ENCODE data around the gene HOXA10. TPM values are rescaled to one million over a fixed set of nuclear protein-coding genes. Genes with fewer than 3 reads are reported as not detected.

The HOXA10 gene
- total RNA-seq, 1 experiment from 2014 or later, result not detected

GRCh38 chr7:27146491-27147198 is 27.5 kb downstream of the HOXA10 start:
- no peak for TF ChIP-seq CTCF (conservative IDR thresholded peaks at IDR 0.05)
- TF ChIP-seq EZH2 (IDR thresholded peaks at IDR 0.05; ENCODE audit: low read depth), result no peak
- no peaks in the 10 kb centered on the region for H3K9me2 ChIP-seq (ENCODE audit: insufficient read depth)
- no peaks in the 10 kb centered on the region for H3K27me3 ChIP-seq (ENCODE audit: insufficient read depth, low read depth)
- H3K27ac ChIP-seq, result no peak overlapping the region
- no peaks in the 10 kb centered on the region for H3K9me3 ChIP-seq (ENCODE audit: insufficient read depth, low read depth)
- no peak overlapping the region for H3K4me2 ChIP-seq
- no peak overlapping the region for H3K4me3 ChIP-seq
- H2AFZ ChIP-seq, result no peak overlapping the region
- H3K79me2 ChIP-seq (ENCODE audit: low read depth), result no peaks in the 10 kb centered on the region
- ChIA-PET POLR2A (ENCODE audit: unreplicated experiment) (no interaction called here), CTCF (no interaction called here)
- H3K4me1 ChIP-seq (replicated peaks; ENCODE audit: insufficient read depth), result 0 out of 2 replicates have a peak, but pooled peaks cover 11% of the 10 kb centered on the region
- 0 out of 2 replicates have a peak, but pooled peaks cover 4% of the 10 kb centered on the region for H3F3A ChIP-seq (ENCODE audit: insufficient read depth, low read depth)
- no peaks in the 10 kb centered on the region for H4K20me1 ChIP-seq (ENCODE audit: insufficient read depth)
- BruUV-seq (replicated peaks), result no TSS peak
- H3K36me3 ChIP-seq (ENCODE audit: low read depth), result no peaks in the 10 kb centered on the region
- DNase-seq, result no peak
- intact Hi-C loops (cut with micrococcal nuclease; ENCODE audit: unreplicated experiment), result no loop called here

- ChIA-PET CTCF (no interaction called here), POLR2A (ENCODE audit: unreplicated experiment) (no interaction called here)
- H3K4me1 ChIP-seq (replicated peaks; ENCODE audit: insufficient read depth), result 0 out of 2 replicates have a peak, but pooled peaks cover 11% of the 10 kb centered on the region
- H3K79me2 ChIP-seq (ENCODE audit: low read depth), result no peaks in the 10 kb centered on the region
- intact Hi-C loops (cut with micrococcal nuclease; ENCODE audit: unreplicated experiment), result no loop called here
- no peak overlapping the region for H3K4me2 ChIP-seq
- no peaks in the 10 kb centered on the region for H4K20me1 ChIP-seq (ENCODE audit: insufficient read depth)
- DNase-seq, result no peak
- TF ChIP-seq EZH2 (IDR thresholded peaks at IDR 0.05; ENCODE audit: low read depth) (no peak), CTCF (conservative IDR thresholded peaks at IDR 0.05) (no peak)
- H3F3A ChIP-seq (ENCODE audit: insufficient read depth, low read depth), result peaks cover 4% of the 10 kb centered on the region; the same call in 1 of the 2 replicates
- no peak overlapping the region for H2AFZ ChIP-seq
- H3K36me3 ChIP-seq (ENCODE audit: low read depth), result no peaks in the 10 kb centered on the region
- BruUV-seq (replicated peaks), result no TSS peak
- H3K27ac ChIP-seq, result no peak overlapping the region
- H3K9me3 ChIP-seq (ENCODE audit: insufficient read depth, low read depth), result no peaks in the 10 kb centered on the region
- no peak overlapping the region for H3K4me3 ChIP-seq
- H3K27me3 ChIP-seq (ENCODE audit: insufficient read depth, low read depth), result no peaks in the 10 kb centered on the region
- no peaks in the 10 kb centered on the region for H3K9me2 ChIP-seq (ENCODE audit: insufficient read depth)
Observed at GRCh38 chr7:27145914-27146412, 28.2 kb downstream of the HOXA10 start.

GRCh38 chr7:27145165-27145913 is 28.8 kb downstream of the HOXA10 start:
- H3K9me3 ChIP-seq (ENCODE audit: insufficient read depth, low read depth), result no peaks in the 10 kb centered on the region
- POLR2A ChIA-PET (ENCODE audit: unreplicated experiment), result interaction anchor here (0.7 kb wide), 1 partner anchor 16 kb away, joined by 3 read pairs; no protein-coding TSS in a partner anchor
- H3K79me2 ChIP-seq (ENCODE audit: low read depth), result no peaks in the 10 kb centered on the region
- no peaks in the 10 kb centered on the region for H3K36me3 ChIP-seq (ENCODE audit: low read depth)
- H3K9me2 ChIP-seq (ENCODE audit: insufficient read depth), result no peaks in the 10 kb centered on the region
- CTCF ChIA-PET, result no interaction called here
- H3K4me1 ChIP-seq (replicated peaks; ENCODE audit: insufficient read depth), result 0 out of 2 replicates have a peak, but pooled peaks cover 11% of the 10 kb centered on the region
- no peak overlapping the region for H3K4me2 ChIP-seq
- no peak overlapping the region for H2AFZ ChIP-seq
- H3K27ac ChIP-seq, result no peak overlapping the region
- no peak overlapping the region for H3K4me3 ChIP-seq
- intact Hi-C loops (cut with micrococcal nuclease; ENCODE audit: unreplicated experiment), result no loop called here
- no peaks in the 10 kb centered on the region for H3K27me3 ChIP-seq (ENCODE audit: insufficient read depth, low read depth)
- TF ChIP-seq EZH2 (IDR thresholded peaks at IDR 0.05; ENCODE audit: low read depth) (no peak), CTCF (conservative IDR thresholded peaks at IDR 0.05) (no peak)
- peaks cover 4% of the 10 kb centered on the region; the same call in 1 of the 2 replicates for H3F3A ChIP-seq (ENCODE audit: insufficient read depth, low read depth)
- no peak for DNase-seq
- BruUV-seq (replicated peaks), result no TSS peak
- no peaks in the 10 kb centered on the region for H4K20me1 ChIP-seq (ENCODE audit: insufficient read depth)
